RWPE2 (cell line): ENCODE results near the gene PKNOX2.

ENCODE experiments used
- ATAC-seq: fragments of 200-7000 bp; cut with Tn5 transposase; 3 replicates; pipeline ENCODE4 v1.9.1; 2021; ENCODE audit warnings: low read depth
- DNase-seq: peaks from one replicate; pipeline ENCODE4 v3.0.0-alpha.2; 2020; ENCODE audit warnings: low spot score
- H3K27ac ChIP-seq: fragments of 450-650 bp; 2 replicates; pipeline ENCODE4 v1.5.1; 2017; ENCODE audit warnings: mild to moderate bottlenecking; ENCODE audit not compliant: poor library complexity, severe bottlenecking
- H3K27me3 ChIP-seq: fragments of 250-450 bp; sonication (Bioruptor Pico); 2 replicates; pipeline ENCODE4 v1.5.1; 2021; ENCODE audit warnings: mild to moderate bottlenecking, moderate library complexity; ENCODE audit not compliant: insufficient read depth, poor library complexity, severe bottlenecking
- H3K36me3 ChIP-seq: fragments of 250-450 bp; sonication (Bioruptor Pico); 2 replicates; pipeline ENCODE4 v1.5.1; 2020; ENCODE audit warnings: low read depth, mild to moderate bottlenecking, moderate library complexity
- H3K4me1 ChIP-seq: fragments of 250-450 bp; sonication (Bioruptor Pico); 2 replicates; pipeline ENCODE4 v1.5.1; 2021; ENCODE audit warnings: mild to moderate bottlenecking, moderate library complexity; ENCODE audit not compliant: insufficient read depth, poor library complexity, severe bottlenecking
- H3K4me3 ChIP-seq: fragments of 250-450 bp; sonication (Bioruptor Pico); 2 replicates; pipeline ENCODE4 v1.5.1; 2021; ENCODE audit warnings: mild to moderate bottlenecking, moderate library complexity; ENCODE audit not compliant: severe bottlenecking
- H3K9me3 ChIP-seq: fragments of 250-450 bp; sonication (Bioruptor Pico); 2 replicates; pipeline ENCODE4 v1.5.1; 2021; ENCODE audit warnings: mild to moderate bottlenecking, moderate library complexity; ENCODE audit not compliant: severe bottlenecking
- TF ChIP-seq, protein P1 (sequence below): fragments of 450-650 bp; IDR thresholded peaks from one replicate; pipeline ENCODE4 v1.5.1; 2017; ENCODE audit warnings: mild to moderate bottlenecking, moderate library complexity; ENCODE audit not compliant: poor library complexity, severe bottlenecking

Gene PKNOX2

DNA sequence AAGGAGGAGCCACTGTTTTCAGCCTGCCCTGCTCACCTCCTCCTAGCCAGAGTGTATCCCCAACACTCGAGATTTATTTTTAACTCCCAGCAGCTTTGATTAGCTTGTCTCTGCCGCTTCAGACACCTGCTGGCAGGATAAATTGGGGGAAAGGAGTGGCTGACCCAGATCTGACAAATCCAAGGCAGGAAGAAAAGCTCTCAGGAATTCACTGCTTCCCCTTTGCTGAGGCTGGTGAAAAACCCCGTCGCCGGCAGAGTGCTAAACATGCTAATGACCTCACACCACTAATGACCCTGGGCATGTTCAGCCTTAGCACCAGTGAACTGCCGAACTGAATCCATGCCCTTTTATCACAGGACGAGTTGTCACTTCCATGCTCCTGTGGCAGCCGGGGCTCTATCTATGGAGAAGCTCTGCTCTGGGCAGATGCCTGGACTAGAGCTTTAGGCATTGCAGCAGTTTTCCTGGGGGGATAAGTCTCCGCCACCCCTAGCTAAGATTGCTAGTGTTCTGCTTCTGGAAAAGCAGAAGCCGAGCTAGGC is 279.3 kb downstream of the PKNOX2 start:
- TF ChIP-seq, protein P1, sequence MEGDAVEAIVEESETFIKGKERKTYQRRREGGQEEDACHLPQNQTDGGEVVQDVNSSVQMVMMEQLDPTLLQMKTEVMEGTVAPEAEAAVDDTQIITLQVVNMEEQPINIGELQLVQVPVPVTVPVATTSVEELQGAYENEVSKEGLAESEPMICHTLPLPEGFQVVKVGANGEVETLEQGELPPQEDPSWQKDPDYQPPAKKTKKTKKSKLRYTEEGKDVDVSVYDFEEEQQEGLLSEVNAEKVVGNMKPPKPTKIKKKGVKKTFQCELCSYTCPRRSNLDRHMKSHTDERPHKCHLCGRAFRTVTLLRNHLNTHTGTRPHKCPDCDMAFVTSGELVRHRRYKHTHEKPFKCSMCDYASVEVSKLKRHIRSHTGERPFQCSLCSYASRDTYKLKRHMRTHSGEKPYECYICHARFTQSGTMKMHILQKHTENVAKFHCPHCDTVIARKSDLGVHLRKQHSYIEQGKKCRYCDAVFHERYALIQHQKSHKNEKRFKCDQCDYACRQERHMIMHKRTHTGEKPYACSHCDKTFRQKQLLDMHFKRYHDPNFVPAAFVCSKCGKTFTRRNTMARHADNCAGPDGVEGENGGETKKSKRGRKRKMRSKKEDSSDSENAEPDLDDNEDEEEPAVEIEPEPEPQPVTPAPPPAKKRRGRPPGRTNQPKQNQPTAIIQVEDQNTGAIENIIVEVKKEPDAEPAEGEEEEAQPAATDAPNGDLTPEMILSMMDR, result no peak
- H3K27ac ChIP-seq, result no peak overlapping the region
- DNase-seq (no peak), ATAC-seq (no peak)
- no peaks in the 10 kb centered on the region for H3K36me3 ChIP-seq
- H3K4me1 ChIP-seq, result no peaks in the 10 kb centered on the region
- no peaks in the 10 kb centered on the region for H3K27me3 ChIP-seq
- no peak overlapping the region for H3K4me3 ChIP-seq
- H3K9me3 ChIP-seq, result no peaks in the 10 kb centered on the region

DNA sequence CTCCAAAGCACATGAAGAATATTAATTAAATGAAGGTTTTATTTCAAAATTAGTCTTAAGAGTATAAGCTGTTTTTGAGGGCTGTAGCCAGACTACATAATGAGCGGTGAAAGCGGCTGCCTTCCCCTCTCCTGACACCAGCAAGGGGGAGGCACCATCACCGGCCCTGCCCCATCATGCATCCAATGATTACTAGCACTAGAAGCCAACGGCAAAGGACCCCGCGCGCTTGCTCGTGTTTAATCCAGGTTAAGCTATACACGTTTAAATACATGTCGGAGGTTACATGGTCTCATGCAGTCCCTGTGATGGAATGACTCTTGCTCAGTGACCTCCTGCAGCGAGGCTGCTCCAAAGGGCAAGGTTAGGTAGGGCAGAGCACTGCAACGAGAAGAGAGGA is 281.2 kb downstream of the PKNOX2 start:
- ATAC-seq, result no peak
- Histone ChIP-seq H3K27me3 (no peaks in the 10 kb centered on the region), H3K36me3 (no peaks in the 10 kb centered on the region), H3K4me1 (no peaks in the 10 kb centered on the region), H3K4me3 (no peak overlapping the region), H3K9me3 (no peaks in the 10 kb centered on the region), H3K27ac (no peak overlapping the region)
- no peak for DNase-seq
- TF ChIP-seq, protein P1, result no peak

DNA sequence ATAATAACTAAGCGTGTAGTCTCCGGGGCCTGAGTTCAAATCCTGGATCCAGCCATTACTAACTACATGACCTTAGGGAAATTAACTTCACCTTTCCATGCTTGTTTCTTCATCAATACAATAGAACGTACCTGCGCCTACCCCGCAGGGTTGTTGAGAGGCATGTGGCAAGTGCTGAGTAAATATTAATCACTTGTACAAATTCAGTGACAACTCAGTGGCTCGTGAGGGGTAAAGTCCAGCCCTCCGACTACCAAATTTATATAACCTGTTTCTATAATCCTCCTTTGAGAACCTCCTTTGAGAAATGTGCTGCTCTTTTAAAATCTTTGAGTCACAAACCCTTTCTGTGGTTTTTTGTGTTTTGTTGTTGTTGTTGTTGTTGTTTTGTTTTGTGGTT is 281.7 kb downstream of the PKNOX2 start:
- DNase-seq (no peak), ATAC-seq (no peak)
- Histone ChIP-seq H3K27me3 (no peaks in the 10 kb centered on the region), H3K4me3 (no peak overlapping the region), H3K4me1 (no peaks in the 10 kb centered on the region), H3K27ac (no peak overlapping the region), H3K9me3 (no peaks in the 10 kb centered on the region), H3K36me3 (no peaks in the 10 kb centered on the region)
- TF ChIP-seq, protein P1, result no peak

DNA sequence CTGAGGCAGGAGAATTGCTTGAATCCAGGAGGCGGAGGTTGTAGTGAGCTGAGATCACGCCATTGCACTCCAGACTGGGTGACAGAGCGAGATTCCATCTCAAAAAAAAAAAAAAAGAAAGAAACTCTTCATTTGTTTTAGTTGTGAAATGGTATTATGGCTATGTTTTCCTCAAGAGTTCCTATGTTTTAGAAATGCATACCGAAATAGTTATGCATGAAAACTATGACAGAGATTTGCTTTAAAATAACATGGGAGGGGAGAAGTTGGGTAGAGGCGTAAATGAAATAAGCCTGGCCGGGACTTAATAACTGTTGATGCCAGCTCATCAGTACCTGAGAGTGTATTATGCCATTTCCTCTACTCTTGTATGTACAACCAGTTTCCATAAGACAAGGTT is 283.2 kb downstream of the PKNOX2 start:
- H3K27ac ChIP-seq, result peak overlapping the region; percentile 10

DNA sequence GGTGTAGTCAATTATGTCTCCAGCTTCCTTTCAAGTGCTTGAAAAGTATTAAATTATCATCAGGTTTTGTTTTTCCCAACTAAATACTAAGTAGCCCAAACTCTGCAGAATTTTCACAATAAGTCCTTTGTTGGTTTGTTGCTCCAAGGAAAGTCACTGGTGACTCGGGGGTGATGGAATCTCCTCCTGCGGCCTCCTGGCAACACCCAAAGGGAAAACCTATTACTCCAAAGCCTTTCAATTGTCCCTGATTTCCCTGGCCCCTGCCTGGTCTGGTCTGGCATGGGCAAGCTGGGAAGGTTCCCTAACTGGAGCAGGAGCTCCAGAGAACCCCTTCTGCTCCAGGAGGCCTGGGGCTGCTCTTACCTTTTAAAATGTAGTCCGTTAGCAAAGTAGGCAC is 283.6 kb downstream of the PKNOX2 start:
- no peaks in the 10 kb centered on the region for H3K9me3 ChIP-seq
- TF ChIP-seq, protein P1, result no peak
- ATAC-seq (peak; percentile 71), DNase-seq (no peak)
- H3K27ac ChIP-seq, result peak overlapping the region; percentile 10
- no peaks in the 10 kb centered on the region for H3K27me3 ChIP-seq
- H3K36me3 ChIP-seq, result no peaks in the 10 kb centered on the region
- no peaks in the 10 kb centered on the region for H3K4me1 ChIP-seq
- no peak overlapping the region for H3K4me3 ChIP-seq

More for the DNA sequence above, 283.2 kb downstream of the PKNOX2 start:
- H3K36me3 ChIP-seq, result no peaks in the 10 kb centered on the region
- no peaks in the 10 kb centered on the region for H3K27me3 ChIP-seq
- no peaks in the 10 kb centered on the region for H3K9me3 ChIP-seq
- ATAC-seq (peak; percentile 40; the same call in 1 of the 3 replicates), DNase-seq (no peak)
- H3K4me1 ChIP-seq, result no peaks in the 10 kb centered on the region
- TF ChIP-seq, protein P1, result no peak
- H3K4me3 ChIP-seq, result no peak overlapping the region
